SIG-M5 (cell line): ENCODE results near the gene TANC1.
"Not testable (repeated sequence)": the region's sequence is repeated elsewhere in the genome, so short reads cannot be mapped to it uniquely, and the experiment has no call there.

Experiments
- DNase-seq: peaks from one replicate; lab custom pipeline; 2025; lab: John Stamatoyannopoulos, UW

Gene TANC1

DNA sequence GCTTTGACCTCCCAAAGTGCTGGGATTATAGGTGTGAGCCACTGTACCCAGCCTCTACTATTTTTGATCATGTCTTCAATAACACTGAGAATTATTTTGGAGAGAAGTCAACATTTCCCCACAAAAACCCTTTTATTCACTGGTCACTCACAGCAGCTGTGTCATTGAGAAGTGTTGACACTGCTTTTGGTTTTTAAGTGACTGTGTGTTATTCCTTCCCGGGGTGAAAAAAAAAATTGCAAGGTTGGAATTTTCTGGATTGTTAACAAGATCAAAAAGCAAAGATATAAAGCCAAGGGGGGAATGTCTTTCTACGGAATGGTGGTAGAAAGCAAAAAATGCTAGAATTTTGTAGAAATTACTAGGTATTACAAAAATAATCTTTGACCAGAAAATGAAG, 61.5 kb downstream of the TANC1 start:
- no peak for DNase-seq

DNA sequence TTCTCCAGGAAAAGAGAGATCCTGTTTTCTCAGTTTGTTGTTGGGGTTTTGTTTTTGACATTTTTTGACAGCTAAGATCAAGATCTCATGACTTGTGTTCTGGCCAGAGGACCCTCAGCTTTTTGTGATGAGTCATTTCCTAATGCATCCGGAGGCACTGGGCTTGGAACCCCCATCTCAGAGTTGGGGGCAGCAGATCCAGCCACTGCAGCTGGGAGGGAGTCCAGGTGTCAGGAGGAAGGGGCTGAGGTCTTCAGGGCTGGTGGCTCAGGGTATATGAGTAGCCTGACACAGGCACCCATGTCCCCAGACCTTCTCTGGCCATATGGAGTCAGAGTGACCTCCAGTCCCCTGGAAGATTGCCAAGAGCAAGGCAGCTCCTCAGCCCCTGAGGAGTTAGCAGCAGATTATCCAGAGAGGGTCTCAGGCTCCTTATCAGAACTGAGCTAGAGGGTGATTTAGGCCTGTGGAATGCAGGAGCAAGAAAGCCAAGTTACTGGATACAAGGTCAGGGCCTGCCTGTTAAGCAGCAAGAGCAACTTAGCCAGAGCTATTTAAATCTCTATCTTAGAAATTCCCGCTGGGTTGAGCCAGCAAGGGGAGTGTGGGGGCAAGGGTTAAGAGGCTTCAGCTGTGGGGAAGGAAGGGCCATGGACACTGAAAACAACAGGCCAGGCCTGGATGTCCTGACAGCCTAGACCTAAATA, 62.4 kb downstream of the TANC1 start:
- no peak for DNase-seq

DNA sequence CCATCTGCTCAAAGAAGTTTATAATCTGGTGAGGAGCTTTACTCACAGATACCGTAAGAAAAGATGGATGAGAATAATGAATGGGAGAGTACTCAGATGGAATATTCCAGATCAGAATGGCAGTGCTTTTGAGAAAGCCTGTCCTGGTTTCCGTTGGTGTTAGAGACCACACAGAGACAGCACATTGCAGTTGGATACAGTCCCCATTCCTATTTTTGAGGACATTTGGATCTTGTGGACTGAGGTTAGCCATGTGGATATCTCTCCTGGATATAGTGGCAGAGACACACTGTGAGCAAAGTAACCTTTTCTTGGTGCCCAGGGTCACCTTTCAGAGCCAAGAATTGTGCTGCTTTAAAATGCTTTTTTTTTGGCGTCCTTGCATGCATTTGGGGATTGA, 63.7 kb downstream of the TANC1 start:
- DNase-seq = no peak

DNA sequence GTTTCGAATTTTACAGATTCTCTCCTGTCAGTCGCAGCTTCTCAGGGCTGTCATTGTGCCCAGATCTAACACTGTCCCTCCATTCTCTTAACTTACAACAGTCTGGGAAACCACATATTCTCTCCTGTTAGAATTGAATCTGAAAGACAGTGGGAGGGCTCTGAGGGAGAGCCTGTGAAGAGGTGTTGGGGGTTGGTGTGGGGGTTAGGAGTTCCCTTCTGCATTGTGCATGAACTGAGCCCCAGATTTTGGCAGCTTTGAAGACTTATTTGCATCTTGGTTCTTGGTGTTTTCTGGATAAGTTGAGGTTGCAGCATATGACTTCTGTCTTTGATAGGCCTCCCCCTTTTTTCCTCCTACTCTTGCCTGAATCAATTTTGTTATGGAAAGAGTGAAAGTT, 64.1 kb downstream of the TANC1 start:
- no peak for DNase-seq

DNA sequence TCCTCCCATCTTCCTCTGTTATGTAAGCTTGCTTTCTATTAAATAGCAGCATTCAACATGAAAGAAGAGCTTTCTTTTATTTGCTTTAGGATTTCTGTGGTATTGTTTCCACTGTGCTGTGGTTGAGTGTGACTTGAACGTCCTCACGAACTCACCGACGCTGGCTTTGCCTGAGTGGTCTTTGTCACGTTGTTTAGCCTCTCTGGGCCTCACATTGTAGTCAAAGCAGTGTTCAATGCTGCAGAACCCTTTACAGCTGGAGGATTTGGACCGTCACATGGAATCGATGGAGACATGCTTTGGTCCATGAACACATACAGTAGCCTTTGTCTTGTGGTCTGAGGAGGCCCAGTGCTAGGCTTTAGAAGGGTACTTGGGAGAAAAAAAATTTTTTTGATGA, 66.3 kb downstream of the TANC1 start:
- no peak for DNase-seq

DNA sequence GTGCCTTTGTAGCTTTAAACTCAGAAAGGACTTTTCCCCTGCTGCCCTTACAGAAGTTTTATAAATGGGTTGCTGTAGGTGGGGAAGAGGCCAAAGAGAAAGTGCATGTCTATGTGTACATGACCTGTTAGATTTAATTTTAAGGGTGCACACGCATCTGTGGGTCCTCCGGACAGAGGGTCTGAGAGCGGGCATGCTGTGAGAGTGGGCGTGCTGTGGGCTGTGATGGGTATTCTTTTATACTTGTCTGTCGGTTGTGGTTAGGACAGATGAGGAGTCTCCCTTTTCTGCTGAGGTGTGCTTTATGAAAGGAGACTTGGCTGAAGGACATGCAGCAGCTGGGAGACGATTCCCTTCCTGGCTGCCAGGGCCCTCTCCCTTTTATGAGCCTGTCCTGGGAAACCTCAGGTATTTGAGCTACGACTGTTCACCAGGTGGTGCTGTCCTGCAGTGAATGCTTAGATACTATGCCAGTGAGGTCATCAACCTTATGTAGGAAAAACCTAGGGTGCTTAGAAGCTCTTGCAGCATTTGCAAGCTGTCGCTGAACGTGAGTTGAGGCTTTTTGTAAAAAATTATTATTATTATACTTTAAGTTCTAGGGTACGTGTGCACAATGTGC, 67.5 kb downstream of the TANC1 start:
- no peak for DNase-seq

DNA sequence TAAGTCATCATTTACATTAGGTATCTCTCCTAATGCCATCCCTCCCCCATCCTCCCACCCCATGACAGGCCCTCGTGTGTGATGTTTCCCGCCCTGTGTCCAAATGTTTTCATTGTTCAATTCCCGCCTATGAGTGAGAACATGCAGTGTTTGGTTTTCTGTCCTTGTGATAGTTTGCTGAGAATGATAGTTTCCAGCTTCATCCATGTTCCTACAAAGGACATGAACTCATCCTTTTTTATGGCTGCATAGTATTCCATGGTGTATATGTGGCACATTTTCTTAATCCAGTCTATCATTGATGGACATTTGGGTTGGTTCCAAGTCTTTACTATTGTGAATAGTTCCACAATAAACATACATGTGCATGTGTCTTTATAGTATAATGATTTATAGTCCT, 68.0 kb downstream of the TANC1 start:
- DNase-seq = not testable (repeated sequence)

DNA sequence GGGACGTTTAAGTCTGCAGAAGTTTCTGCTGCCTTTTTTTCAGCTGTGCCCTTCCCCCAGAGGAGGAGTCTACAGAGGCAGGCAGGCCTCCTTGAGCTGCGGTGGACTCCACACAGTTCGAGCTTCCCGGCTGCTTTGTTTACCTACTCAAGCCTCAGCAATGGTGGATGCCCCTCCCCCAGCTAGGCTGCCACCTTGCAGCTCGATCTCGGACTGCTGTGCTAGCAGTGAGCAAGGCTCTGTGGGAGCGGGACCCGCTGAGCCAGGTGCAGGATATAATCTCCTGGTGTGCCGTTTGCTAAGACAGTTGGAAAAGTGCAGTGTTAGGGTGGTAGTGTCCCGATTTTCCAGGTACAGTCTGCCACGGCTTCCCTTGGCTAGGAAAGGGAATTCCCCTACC, 72.9 kb downstream of the TANC1 start:
- DNase-seq = not testable (repeated sequence)

DNA sequence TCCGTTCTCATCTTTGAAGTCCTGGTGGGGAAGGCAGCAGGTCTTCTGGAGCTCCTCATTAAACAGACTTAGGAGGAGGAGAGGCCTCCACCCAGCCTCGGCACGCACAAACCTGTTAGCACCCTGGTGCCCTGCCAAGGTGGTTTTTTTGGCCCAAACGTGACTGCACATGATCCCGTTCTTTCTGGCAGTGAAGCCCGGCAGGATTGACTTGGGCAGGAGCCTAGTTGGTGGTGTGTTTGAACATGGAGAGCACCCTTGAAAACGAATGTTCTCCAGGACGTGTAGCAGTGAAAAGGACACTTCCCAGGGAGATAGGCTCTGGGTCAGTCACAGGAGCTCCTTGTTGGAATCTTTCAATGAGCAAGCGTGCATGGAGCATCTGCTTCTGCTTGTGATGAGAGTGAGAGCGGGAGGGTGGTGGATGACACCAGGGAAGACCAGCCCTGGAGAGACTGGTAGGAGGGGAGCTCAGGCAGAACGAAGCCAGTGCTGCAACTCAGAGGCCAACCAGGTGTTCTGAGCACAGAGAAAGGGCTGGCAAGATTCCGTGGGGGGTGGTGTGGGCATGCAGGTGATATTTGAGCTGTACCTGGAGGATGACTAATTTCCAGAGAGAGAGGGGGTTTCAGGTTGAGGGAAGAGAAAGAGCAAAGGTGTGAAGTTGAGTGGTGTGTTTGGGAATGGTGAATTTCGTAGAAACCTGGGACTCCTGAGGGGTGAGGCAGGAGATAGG, 73.8 kb downstream of the TANC1 start:
- DNase-seq = no peak

DNA sequence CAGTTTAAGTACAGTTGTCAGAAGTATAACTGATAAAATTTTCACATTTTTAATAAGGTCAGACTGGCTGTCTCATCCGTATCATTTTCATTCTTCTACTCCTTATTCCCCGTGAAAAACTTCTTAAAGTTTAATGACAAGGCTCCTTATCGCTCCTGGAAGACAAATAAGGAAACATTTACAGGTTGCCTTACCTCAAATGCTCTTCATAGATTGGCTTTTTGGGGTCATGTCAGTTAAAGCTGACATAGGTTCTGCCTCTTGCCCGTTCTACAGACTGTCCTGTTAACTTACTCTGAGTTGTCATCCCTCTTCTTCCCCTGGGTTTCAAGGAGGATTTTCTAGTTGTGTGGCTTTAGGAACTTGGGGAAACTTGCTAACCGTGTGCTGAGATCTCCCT, 75.3 kb downstream of the TANC1 start:
- no peak for DNase-seq

DNA sequence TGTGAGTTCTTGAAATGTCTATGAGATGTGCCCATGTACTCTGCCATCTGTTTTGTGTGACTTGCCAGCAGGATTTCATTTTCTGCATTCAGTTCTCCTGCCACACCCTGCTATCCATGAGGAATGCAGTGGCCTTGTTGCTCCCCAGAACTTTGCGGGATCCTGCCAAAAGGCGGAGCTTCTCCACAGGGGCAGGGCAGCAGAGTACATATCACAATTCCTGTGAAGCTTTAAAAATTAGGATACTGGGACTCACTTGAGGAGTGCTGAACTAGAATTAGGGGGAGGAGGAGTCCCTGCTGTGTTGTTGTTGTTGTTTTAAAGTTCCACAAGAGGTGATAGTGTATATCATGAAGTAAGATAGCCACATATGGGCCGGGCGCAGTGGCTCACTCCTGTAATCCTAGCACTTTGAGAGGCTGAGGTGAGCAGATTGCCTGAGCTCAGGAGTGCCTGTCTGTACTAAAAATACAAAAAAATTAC, 76.4 kb downstream of the TANC1 start:
- DNase-seq = no peak

DNA sequence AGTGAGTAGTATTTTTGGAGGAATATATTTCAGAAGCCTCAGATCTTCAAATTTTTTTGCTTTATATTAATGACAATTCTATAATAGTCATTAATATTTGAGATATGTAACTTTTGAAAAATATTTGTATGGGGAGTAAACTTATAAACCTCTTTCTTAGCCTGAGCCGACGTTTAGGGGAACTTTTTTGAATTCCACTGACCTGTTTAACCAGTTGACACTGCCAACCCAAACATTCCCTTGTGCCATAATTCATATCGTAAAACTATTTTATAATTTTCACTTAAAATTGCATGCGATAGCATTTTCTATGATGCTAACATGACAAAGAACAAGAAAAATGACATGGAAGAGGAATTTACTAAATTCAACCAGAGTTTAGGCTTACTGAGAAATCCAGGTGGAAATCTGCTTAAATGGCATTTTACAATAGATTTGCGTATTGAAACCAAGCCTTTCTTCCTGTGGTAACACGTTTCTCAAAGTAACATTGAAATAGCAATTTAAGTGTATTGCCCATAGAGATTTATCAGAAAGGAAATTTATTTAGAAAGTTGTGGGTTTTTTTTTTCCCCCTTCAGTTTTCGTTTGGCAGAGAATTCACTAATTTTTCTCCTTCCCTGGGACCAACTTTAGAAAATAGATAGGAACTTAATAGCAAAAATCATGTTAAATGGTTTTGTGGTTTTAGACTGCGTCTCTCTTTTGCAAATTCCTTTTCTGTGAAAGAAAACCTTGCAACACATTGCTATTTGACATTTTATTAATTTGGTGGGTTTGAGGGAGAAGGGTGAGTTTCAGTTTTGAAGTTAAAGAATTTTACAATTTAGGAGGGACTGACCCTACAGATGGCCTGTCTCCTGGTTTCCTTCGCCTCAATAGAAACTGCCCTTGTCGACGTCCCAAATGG, 77.4 kb downstream of the TANC1 start:
- no peak for DNase-seq

DNA sequence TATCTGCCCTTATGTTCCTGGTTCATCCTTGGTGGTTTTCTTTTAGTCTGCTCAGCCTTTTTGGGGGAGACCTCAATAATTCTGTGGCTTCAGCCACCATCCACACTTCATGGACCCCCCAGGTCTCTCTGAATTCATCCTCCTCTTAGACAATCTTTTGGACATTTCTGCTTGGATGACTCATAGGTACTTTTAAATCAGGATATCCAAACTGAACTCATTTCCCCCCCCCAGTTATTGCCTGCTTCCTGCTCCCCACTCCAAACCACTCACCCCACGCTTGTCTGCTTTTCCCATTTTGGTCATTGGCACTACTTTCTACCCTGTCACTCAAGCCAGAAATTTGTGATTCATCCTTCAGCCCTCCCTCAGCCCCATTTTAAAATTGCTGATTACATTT, 78.5 kb downstream of the TANC1 start:
- DNase-seq = no peak

DNA sequence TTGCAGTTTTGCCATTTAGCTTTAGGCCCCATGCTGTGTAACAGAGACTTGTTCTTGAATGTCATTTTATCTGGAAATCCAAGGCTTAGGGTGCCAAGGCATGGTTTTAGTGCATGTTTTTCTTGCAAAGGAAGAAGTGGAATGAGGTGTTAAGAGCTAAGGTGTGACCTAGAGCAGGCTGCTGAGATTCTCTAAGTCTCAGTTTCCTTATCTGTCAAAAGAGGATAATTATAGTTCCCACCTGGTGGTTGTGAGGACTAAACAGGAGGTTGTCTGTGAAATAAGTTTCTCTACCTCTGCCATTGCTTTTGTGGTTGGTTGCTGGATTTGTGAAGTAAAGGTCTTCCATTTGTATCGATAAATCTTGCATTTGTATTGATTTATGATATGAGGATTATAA, 82.0 kb downstream of the TANC1 start:
- DNase-seq = no peak

DNA sequence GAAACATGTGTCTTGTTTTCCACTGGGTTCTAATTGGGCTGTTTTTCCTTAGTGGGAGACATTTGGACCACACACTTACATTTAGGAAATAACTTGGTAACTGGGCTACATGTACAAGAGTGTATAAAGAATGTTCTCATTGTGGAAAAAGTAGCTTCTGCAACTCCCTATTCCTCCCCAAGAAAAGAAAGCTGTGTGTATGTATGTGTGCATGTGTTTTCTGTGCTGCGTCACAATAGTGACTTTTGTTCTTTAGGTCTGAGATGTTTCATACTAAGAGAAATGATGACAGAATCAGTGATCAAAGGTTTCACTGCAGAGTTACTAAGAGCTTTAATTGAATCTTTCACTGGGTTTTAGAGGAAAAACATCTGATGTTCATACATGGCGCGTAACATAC, 82.7 kb downstream of the TANC1 start:
- DNase-seq = no peak

DNA sequence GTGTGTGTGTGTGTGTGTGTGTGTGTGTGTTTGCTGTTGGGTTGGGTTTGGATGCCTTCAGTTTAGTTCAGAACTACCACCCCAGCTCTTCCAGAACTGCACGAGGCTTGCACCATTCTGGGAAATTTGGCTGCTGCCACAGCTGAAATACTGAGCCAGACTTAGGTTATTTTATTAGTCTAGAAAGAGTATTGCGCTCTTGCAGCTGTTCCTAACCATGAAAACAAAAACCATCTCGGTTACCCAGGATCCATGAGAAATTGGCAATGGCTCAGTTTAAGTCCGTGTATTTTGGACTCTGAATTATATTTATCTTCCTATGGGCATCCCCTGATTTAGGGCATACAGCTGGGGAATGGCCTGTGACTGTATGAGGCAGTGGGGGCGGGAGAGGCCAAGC, 83.2 kb downstream of the TANC1 start:
- DNase-seq = no peak

DNA sequence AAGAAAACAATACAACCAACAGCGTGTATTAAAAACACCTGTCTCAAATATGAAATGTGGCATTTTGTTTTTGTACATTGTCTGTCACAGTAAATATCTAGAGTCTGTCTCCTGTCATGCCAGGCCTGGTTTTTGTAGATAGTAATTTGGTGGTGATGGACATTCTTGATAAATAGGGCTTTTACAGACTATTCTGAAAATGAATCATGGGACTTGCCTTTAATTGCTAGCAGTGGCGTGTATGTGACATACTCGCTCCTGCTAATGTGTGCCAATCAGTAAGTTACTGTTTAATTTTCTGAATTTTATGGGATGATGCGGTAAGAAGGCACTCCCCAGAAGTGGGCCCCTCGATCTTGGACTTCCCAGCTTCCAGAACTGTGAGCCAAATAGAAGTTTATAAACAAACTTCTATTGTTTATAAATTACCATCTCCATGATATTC, 83.7 kb downstream of the TANC1 start:
- no peak for DNase-seq

DNA sequence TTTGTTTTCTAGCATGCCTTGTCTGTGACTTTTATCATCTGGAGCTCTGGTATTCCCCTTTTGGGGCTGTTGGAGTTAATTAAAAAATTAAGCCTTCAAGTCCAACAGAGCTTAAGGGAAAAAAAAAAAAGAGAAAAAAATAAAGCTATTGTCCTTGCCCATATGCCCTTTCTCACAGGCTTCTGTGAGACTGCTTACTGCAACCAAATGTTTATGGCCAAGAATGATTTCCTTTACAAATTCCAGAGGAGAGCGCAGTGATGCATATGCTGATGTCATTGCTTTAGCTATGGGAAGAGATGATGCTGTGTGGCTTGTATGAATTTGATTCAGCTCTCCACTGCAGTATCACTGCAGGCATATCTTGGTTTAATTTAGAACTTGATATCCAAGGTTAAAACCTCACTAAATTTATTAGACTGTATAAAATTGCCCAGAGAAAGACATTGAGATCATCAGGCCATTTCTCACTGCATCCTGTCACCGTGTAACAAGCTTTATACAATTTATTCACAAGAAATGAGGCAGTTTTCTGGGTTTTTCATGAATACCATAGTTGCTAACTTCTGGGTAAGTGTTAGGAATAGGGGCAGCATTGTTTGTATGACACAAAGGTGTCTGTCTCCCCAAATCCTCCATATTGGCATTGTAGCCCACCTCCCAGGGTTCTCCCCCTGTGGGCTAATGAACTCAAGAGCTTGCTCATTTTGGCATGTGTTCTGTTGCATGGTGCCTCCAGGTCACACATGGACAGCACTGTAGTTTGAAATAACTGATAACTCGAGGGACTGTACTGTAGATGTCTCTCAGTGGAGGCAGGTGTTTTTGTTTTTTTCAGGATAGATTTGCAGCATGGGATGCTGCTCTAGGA, 85.0 kb downstream of the TANC1 start:
- no peak for DNase-seq

DNA sequence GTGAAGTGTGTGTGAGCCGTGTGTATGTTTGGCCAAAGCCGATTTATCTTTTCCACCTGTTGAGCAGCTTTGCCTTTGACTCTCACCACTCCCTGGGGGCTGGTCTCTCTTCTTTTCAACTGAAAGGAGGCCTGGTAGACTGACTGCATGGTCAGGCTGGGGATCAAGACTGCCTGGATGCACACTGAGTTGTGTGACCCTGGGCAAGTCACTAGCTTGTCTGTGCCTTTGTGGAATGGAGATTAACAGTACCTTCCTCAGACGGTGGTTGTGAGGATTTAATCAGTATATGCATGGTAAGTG, 85.5 kb downstream of the TANC1 start:
- DNase-seq = no peak

DNA sequence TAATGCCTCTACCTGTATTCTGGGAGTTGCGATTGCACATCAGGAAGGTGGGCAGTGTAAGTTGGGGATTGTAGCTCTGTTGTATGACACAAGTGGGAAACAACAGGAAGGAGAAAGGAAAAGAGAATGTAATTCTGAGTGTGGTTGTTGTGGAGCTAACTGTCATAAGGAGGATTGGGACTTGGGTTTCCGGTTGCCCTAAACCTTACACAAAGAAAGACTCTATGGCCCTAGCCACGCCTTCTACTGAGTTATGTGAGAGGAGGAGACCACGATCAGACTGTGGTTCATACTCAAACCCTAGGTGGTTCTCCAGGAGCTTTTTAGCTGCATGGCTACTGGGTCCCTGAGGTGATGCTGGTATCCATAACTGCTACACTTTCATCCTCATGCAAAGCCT, 86.5 kb downstream of the TANC1 start:
- no peak for DNase-seq

DNA sequence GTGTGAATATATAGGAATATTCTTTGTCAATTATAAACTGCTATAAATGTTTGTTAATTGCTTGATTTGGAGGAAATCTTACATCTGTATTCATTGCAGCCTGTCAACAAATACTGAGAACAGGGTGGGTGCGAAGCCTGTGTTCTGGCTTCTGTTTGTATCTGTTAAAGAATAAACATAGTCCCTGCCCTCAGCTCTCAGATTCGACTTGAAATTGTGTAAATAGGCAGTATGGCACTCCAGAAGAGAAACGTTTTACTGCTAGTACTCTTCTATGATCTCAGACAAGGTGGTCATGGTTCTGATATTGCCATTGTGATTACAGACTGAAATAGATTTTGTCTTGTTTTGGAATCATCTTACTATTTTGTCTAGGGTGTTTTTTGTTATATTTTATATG, 92.1 kb downstream of the TANC1 start:
- no peak for DNase-seq
